G401.6 (cell line): ENCODE data around the gene C7orf57.
"Not testable (repeated sequence)": the region's sequence is repeated elsewhere in the genome, so short reads cannot be mapped to it uniquely, and the experiment has no call there.

Source experiments
- FAIRE-seq: peaks from 2 replicates; lab custom pipeline; 2012; peaks lifted over from hg19 to GRCh38; lab: Jason Lieb, UNC

Gene C7orf57

GRCh38 chr7:48035967-48036478 lies 680 bp downstream of the C7orf57 start:
- FAIRE-seq, result no peak

- no peak for FAIRE-seq
Observed at GRCh38 chr7:48038815-48039506, 3.6 kb downstream of the C7orf57 start.

GRCh38 chr7:48040944-48041652 lies 5.8 kb downstream of the C7orf57 start:
- no peak for FAIRE-seq

- no peak for FAIRE-seq
Observed at GRCh38 chr7:48041653-48041970, 6.3 kb downstream of the C7orf57 start.

- FAIRE-seq, result no peak
Observed at GRCh38 chr7:48042216-48042615, 6.9 kb downstream of the C7orf57 start.

GRCh38 chr7:48042636-48043035 lies 7.3 kb downstream of the C7orf57 start:
- no peak for FAIRE-seq

GRCh38 chr7:48045195-48045765 lies 9.9 kb downstream of the C7orf57 start:
- FAIRE-seq, result no peak

- no peak for FAIRE-seq
Observed at GRCh38 chr7:48046458-48046857, 11.1 kb downstream of the C7orf57 start.

GRCh38 chr7:48048113-48048512 lies 12.8 kb downstream of the C7orf57 start:
- no peak for FAIRE-seq

- no peak for FAIRE-seq
Observed at GRCh38 chr7:48049850-48050249, 14.5 kb downstream of the C7orf57 start.

- FAIRE-seq, result no peak
Observed at GRCh38 chr7:48052748-48053147, 17.4 kb downstream of the C7orf57 start.

- FAIRE-seq, result no peak
Observed at GRCh38 chr7:48053736-48054135, 18.4 kb downstream of the C7orf57 start.

GRCh38 chr7:48058990-48059389 lies 23.6 kb downstream of the C7orf57 start:
- FAIRE-seq, result no peak

GRCh38 chr7:48059706-48060105 lies 24.4 kb downstream of the C7orf57 start:
- FAIRE-seq, result no peak

- FAIRE-seq, result peak; percentile 25
Observed at GRCh38 chr7:48063985-48064384, 28.6 kb downstream of the C7orf57 start.

GRCh38 chr7:48067475-48067874 lies 32.1 kb downstream of the C7orf57 start:
- FAIRE-seq, result no peak

- no peak for FAIRE-seq
Observed at GRCh38 chr7:48074204-48074654, 38.9 kb downstream of the C7orf57 start.

- no peak for FAIRE-seq
Observed at GRCh38 chr7:48077423-48077822, 42.1 kb downstream of the C7orf57 start.

- FAIRE-seq, result no peak
Observed at GRCh38 chr7:48078470-48078869, 43.1 kb downstream of the C7orf57 start.

- not testable (repeated sequence) for FAIRE-seq
Observed at GRCh38 chr7:48082378-48082777, 47.0 kb downstream of the C7orf57 start.

GRCh38 chr7:48083114-48083830 lies 47.9 kb downstream of the C7orf57 start:
- no peak for FAIRE-seq

GRCh38 chr7:48084727-48085432 lies 49.5 kb downstream of the C7orf57 start:
- no peak for FAIRE-seq
